ENCODE data around the gene GCSH. TPM values are rescaled to one million over a fixed set of nuclear protein-coding genes. Genes with fewer than 3 reads are reported as not detected.

Gene GCSH
- total and polyA plus RNA-seq, 2 of the 13 experiments (the other 11 are each of a cell fraction or from before 2014, with no cell fraction given), result 35.9 to 103 TPM

GRCh38 chr16:81077076-81077940 lies 18.9 kb downstream of the GCSH start, which contains the start of gene C16orf46 (continued):
- TF ChIP-seq, protein P1, sequence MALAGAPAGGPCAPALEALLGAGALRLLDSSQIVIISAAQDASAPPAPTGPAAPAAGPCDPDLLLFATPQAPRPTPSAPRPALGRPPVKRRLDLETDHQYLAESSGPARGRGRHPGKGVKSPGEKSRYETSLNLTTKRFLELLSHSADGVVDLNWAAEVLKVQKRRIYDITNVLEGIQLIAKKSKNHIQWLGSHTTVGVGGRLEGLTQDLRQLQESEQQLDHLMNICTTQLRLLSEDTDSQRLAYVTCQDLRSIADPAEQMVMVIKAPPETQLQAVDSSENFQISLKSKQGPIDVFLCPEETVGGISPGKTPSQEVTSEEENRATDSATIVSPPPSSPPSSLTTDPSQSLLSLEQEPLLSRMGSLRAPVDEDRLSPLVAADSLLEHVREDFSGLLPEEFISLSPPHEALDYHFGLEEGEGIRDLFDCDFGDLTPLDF (CRISPR knock-in tag; IDR thresholded peaks at IDR 0.05), result peak; percentile 71; the same call in 1 of the 2 replicates
- TF ChIP-seq ZNF83 (CRISPR knock-in tag; IDR thresholded peaks at IDR 0.05; ENCODE audit: borderline replicate concordance) (0 out of 2 replicates have a peak, but pooled peaks have one; percentile 30), RNF219 (CRISPR knock-in tag; IDR thresholded peaks at IDR 0.05) (peak; percentile 77; the same call in 1 of the 2 replicates), KLF16 (CRISPR knock-in tag; IDR thresholded peaks at IDR 0.05) (peak in 1 of 2 experiments; percentile 93; a peak in 1 of 4 replicates), AGO2 (optimal IDR thresholded peaks at IDR 0.05; ENCODE audit: low read depth, low read length) (peak; percentile 97), ZNF512 (CRISPR knock-in tag; IDR thresholded peaks at IDR 0.05) (peak; percentile 64; the same call in 1 of the 2 replicates), ARNTL (CRISPR knock-in tag; IDR thresholded peaks at IDR 0.05) (no peak), ZNF564 (CRISPR knock-in tag; IDR thresholded peaks at IDR 0.05) (no peak)
- TF ChIP-seq, protein P2, sequence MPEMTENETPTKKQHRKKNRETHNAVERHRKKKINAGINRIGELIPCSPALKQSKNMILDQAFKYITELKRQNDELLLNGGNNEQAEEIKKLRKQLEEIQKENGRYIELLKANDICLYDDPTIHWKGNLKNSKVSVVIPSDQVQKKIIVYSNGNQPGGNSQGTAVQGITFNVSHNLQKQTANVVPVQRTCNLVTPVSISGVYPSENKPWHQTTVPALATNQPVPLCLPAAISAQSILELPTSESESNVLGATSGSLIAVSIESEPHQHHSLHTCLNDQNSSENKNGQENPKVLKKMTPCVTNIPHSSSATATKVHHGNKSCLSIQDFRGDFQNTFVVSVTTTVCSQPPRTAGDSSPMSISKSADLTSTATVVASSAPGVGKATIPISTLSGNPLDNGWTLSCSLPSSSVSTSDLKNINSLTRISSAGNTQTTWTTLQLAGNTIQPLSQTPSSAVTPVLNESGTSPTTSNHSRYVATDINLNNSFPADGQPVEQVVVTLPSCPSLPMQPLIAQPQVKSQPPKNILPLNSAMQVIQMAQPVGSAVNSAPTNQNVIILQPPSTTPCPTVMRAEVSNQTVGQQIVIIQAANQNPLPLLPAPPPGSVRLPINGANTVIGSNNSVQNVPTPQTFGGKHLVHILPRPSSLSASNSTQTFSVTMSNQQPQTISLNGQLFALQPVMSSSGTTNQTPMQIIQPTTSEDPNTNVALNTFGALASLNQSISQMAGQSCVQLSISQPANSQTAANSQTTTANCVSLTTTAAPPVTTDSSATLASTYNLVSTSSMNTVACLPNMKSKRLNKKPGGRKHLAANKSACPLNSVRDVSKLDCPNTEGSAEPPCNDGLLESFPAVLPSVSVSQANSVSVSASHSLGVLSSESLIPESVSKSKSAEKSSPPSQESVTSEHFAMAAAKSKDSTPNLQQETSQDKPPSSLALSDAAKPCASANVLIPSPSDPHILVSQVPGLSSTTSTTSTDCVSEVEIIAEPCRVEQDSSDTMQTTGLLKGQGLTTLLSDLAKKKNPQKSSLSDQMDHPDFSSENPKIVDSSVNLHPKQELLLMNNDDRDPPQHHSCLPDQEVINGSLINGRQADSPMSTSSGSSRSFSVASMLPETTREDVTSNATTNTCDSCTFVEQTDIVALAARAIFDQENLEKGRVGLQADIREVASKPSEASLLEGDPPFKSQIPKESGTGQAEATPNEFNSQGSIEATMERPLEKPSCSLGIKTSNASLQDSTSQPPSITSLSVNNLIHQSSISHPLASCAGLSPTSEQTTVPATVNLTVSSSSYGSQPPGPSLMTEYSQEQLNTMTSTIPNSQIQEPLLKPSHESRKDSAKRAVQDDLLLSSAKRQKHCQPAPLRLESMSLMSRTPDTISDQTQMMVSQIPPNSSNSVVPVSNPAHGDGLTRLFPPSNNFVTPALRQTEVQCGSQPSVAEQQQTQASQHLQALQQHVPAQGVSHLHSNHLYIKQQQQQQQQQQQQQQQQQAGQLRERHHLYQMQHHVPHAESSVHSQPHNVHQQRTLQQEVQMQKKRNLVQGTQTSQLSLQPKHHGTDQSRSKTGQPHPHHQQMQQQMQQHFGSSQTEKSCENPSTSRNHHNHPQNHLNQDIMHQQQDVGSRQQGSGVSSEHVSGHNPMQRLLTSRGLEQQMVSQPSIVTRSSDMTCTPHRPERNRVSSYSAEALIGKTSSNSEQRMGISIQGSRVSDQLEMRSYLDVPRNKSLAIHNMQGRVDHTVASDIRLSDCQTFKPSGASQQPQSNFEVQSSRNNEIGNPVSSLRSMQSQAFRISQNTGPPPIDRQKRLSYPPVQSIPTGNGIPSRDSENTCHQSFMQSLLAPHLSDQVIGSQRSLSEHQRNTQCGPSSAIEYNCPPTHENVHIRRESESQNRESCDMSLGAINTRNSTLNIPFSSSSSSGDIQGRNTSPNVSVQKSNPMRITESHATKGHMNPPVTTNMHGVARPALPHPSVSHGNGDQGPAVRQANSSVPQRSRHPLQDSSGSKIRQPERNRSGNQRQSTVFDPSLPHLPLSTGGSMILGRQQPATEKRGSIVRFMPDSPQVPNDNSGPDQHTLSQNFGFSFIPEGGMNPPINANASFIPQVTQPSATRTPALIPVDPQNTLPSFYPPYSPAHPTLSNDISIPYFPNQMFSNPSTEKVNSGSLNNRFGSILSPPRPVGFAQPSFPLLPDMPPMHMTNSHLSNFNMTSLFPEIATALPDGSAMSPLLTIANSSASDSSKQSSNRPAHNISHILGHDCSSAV (CRISPR knock-in tag; IDR thresholded peaks at IDR 0.05; ENCODE audit: borderline replicate concordance), result peak; percentile 99; the same call in 1 of the 2 replicates
- TF ChIP-seq, protein P3, sequence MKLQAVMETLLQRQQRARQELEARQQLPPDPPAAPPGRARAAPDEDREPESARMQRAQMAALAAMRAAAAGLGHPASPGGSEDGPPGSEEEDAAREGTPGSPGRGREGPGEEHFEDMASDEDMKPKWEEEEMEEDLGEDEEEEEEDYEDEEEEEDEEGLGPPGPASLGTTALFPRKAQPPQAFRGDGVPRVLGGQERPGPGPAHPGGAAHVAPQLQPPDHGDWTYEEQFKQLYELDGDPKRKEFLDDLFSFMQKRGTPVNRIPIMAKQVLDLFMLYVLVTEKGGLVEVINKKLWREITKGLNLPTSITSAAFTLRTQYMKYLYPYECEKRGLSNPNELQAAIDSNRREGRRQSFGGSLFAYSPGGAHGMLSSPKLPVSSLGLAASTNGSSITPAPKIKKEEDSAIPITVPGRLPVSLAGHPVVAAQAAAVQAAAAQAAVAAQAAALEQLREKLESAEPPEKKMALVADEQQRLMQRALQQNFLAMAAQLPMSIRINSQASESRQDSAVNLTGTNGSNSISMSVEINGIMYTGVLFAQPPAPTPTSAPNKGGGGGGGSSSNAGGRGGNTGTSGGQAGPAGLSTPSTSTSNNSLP (IDR thresholded peaks at IDR 0.05; ENCODE audit: low read depth, low read length), result no peak
